ENCODE measurements around the gene RND3. TPM values are rescaled to one million over a fixed set of nuclear protein-coding genes. Genes with fewer than 3 reads are reported as not detected.
A peak's percentile ranks its signal among the peaks of the same experiment; 100 is the strongest.

Gene RND3
- total RNA-seq, 1 donor: 321 TPM

DNA sequence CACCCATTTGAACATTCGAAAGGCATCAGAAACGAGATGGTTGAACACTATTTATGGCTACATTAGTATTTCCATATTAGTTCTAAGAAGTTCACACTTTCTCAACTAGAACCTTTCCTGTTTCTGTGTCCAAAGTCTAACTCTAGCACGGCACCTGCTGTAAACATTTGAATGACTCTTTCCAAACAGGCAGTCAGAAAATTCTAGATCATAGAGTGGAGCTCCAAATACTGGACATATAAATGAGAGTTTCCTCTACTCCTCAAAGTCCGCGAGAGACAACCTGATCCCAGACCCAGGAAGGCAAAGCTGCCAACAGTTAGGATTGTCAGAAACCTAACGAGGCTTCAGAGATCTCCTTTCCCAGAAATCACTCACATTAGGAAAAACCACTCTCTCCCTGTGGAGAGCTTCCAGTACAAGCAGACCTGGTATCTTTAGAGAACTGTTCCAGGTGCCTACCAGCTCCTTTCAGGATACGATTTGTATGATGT, 10.6 kb downstream of the RND3 start:
- TF ChIP-seq CTCF (IDR thresholded peaks at IDR 0.05; ENCODE audit: insufficient read depth, low read length): no peak
- H3K4me3 ChIP-seq (ENCODE audit: low read depth, low read length): no peak overlapping the region
- peak; percentile 33 for DNase-seq (ENCODE audit: low read depth)

- no peak for TF ChIP-seq CTCF (IDR thresholded peaks at IDR 0.05; ENCODE audit: insufficient read depth, low read length)
- H3K4me3 ChIP-seq (ENCODE audit: low read depth, low read length): no peak overlapping the region
- peak; percentile 42 for DNase-seq (ENCODE audit: low read depth)
Observed at GRCh38 chr2:150476286-150476685, 11.2 kb downstream of the RND3 start.

DNA sequence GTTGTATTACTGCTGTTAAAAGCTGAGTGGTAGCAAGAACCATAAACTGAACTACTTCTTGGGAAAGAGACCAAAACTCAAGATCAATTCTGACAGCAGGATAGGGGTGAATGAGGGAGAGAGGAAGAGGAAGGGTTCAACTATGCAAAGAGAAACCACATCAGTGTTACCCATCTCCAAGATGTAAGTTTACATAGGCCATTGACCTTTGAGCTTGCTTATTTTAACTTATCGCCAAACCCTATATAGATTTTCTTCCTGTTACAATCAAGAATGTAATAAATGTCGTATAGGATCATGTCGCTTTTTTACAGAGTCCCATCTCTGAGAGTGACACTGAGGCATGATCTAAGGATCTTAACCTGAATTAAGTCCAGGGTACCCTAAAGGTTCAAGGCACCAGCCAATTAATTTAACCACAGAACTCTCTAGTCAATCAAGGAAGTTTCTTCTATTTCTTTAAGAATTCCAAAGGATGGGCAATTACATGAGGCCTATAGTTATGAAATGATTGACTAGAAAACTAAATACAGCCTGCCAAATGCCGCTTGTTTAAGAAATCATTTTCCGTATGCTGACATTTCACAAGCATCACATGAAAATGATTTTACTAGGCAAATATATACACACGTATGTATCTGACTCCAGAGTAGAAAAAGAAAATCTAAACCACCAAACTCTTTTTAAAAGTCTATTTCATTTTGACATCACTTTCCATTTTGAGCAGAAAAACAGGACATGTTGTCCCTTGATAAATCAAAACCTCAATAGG, 11.8 kb downstream of the RND3 start:
- H3K4me3 ChIP-seq (ENCODE audit: low read depth, low read length): no peak overlapping the region
- peak; percentile 15 for DNase-seq (ENCODE audit: low read depth)
- TF ChIP-seq CTCF (IDR thresholded peaks at IDR 0.05; ENCODE audit: insufficient read depth, low read length): no peak

- no peak overlapping the region for H3K4me3 ChIP-seq (ENCODE audit: low read depth, low read length)
- peak; percentile 33 for DNase-seq (ENCODE audit: low read depth)
Observed at GRCh38 chr2:150474326-150475074, 13.0 kb downstream of the RND3 start.

GRCh38 chr2:150473767-150474166, 13.7 kb downstream of the RND3 start:
- H3K4me3 ChIP-seq (ENCODE audit: low read depth, low read length): no peak overlapping the region
- TF ChIP-seq CTCF (IDR thresholded peaks at IDR 0.05; ENCODE audit: insufficient read depth, low read length): no peak
- peak; percentile 11 for DNase-seq (ENCODE audit: low read depth)

More at GRCh38 chr2:150474326-150475074, 13.0 kb downstream of the RND3 start:
- TF ChIP-seq CTCF (IDR thresholded peaks at IDR 0.05; ENCODE audit: insufficient read depth, low read length): no peak

DNA sequence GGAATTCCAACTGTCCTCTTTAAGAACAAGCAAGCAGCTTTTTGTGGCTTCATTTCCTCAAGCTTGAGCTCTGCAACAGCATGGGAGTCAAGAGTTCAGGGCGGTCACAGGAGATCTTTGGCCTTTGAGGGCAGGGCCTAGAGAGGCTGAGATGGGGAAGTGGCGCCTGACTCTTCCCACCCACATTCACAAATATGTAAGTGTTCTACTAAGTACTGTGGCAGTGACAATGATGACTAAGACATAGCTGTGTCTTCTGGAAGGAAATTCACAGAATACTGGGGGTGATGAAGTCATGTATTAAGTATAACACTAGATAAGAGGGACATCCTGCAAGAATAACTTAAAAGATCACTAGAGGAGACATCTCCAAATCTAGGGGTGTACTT, 15.0 kb downstream of the RND3 start:
- no peak overlapping the region for H3K4me3 ChIP-seq (ENCODE audit: low read depth, low read length)
- peak; percentile 70 for DNase-seq (ENCODE audit: low read depth)
- TF ChIP-seq CTCF (IDR thresholded peaks at IDR 0.05; ENCODE audit: insufficient read depth, low read length): no peak
